ENCODE measurements around the gene SART1. TPM values are rescaled to one million over a fixed set of nuclear protein-coding genes. Genes with fewer than 3 reads are reported as not detected.

SART1 gene
- total RNA-seq, 1 donor from 2014 or later: 64.7 TPM

DNA sequence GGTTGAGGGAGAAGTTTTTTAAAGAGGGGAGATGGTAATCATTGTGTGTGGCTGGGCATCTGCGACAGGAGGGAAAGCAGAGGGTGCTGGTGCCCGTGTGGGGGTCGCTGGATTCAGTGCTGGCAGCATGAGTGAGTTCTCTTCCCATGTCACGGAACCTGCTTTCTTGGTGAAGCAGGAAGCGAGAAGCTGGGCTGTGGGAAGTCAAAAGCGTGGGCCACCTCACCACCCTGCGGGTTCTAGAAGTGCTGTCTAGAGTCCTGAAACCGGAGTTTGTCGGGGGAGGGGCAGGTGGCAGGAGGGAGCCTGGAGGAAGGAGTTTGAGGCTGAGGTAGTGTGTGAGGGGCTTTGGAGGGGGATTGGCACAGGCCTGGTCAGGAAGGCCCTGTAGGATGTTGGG, 14.2 kb downstream of the SART1 start:
- no peak for DNase-seq (ENCODE audit: low read depth, low spot score)
- Mint-ChIP-seq H3K27me3 (ENCODE audit: low read depth) (no peaks in the 10 kb centered on the region), H3K36me3 (ENCODE audit: low read depth) (peaks cover 9% of the 10 kb centered on the region), H3K9me3 (no peaks in the 10 kb centered on the region), H3K27ac (ENCODE audit: unreplicated experiment) (no peak overlapping the region), H3K4me1 (no peaks in the 10 kb centered on the region), H3K4me3 (no peak overlapping the region)
- no peak for TF ChIP-seq CTCF (conservative IDR thresholded peaks at IDR 0.05)

- H3K9me3 Mint-ChIP-seq: no peaks in the 10 kb centered on the region
- H3K4me1 Mint-ChIP-seq: no peaks in the 10 kb centered on the region
- no peak overlapping the region for H3K27ac Mint-ChIP-seq (ENCODE audit: unreplicated experiment)
- H3K27me3 Mint-ChIP-seq (ENCODE audit: low read depth): no peaks in the 10 kb centered on the region
- no peak for DNase-seq (ENCODE audit: low read depth, low spot score)
- no peak overlapping the region for H3K4me3 Mint-ChIP-seq
- H3K36me3 Mint-ChIP-seq (ENCODE audit: low read depth): peaks cover 9% of the 10 kb centered on the region
- no peak for TF ChIP-seq CTCF (conservative IDR thresholded peaks at IDR 0.05)
These were observed 15.0 kb downstream of the SART1 start for GRCh38 chr11:65976216-65977176.

DNA sequence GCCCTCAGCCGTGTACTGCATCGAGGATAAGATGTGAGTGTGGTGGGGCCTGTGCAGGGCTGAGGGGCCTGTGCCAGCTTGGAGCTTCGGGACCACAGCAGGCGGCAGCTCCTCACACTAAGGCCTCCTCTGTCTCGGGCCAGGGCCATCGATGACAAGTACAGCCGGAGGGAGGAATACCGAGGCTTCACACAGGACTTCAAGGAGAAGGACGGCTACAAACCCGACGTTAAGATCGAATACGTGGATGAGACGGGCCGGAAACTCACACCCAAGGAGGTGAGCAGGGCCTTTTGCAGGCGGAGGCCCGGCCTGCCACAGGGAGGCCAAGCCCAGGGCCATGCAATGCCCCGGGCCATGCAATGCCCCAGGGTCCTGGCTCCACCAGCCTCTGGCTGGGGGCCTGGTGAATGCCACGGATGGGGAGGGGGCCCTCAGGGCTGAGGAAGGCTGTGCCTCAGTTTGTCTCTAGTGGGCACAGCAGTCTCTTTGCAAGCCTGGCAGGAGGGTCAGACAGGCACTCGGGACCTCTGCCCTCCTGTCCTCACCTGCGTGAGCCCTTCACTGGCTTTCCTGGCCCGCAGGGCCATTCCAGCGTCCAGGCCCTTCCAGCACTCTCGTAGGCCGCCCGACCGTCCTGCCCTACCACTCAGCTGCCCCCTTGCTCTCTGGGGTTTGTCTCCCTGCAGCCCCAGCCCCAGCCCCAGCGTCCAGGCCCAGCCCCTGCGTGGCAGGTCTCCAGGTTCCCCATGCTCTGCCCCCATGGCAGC, 16.3 kb downstream of the SART1 start:
- Mint-ChIP-seq H3K27ac (ENCODE audit: unreplicated experiment) (no peak overlapping the region), H3K4me3 (no peak overlapping the region), H3K27me3 (ENCODE audit: low read depth) (no peaks in the 10 kb centered on the region), H3K9me3 (no peaks in the 10 kb centered on the region), H3K4me1 (no peaks in the 10 kb centered on the region), H3K36me3 (ENCODE audit: low read depth) (peaks cover 6% of the 10 kb centered on the region)
- DNase-seq (ENCODE audit: low read depth, low spot score): no peak
- no peak for TF ChIP-seq CTCF (conservative IDR thresholded peaks at IDR 0.05)

DNA sequence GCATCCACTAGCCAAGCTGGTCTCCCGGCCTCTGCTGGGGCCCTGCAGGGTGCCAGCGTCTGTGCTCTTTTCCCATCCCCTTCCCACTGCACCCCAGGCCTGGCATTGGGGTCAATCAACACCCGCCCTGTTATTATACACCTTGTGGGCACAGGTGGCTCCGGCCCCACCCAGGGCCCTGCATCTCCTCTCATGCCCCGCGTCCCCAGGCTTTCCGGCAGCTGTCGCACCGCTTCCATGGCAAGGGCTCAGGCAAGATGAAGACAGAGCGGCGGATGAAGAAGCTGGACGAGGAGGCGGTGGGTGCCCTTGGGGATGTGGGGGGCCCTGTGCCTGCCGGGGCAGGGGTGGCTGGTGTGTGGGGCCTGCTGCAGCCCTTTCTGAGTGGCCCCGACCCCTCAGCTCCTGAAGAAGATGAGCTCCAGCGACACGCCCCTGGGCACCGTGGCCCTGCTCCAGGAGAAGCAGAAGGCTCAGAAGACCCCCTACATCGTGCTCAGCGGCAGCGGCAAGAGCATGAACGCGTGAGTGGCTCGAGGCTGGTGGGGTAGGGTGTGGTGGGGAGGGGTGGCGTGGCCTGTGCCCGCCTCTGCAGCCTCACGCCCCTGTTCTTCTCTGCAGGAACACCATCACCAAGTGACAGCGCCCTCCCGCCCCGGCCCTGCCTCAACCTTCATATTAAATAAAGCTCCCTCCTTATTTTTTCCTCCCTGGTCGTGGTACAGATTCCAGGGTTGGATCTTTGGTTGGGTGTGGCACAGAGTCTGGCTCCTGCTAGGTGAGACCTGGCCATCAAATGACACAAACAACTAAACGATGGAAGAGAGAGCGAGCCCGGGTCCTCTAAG, 17.1 kb downstream of the SART1 start:
- Mint-ChIP-seq H3K27ac (ENCODE audit: unreplicated experiment) (no peak overlapping the region), H3K4me3 (no peak overlapping the region), H3K4me1 (no peaks in the 10 kb centered on the region), H3K27me3 (ENCODE audit: low read depth) (no peaks in the 10 kb centered on the region), H3K9me3 (no peaks in the 10 kb centered on the region), H3K36me3 (ENCODE audit: low read depth) (peaks cover 5% of the 10 kb centered on the region)
- DNase-seq (ENCODE audit: low read depth, low spot score): no peak
- TF ChIP-seq CTCF (conservative IDR thresholded peaks at IDR 0.05): no peak

GRCh38 chr11:65979261-65979759, 17.8 kb downstream of the SART1 start:
- Mint-ChIP-seq H3K27ac (ENCODE audit: unreplicated experiment) (no peak overlapping the region), H3K4me3 (no peak overlapping the region), H3K4me1 (no peaks in the 10 kb centered on the region), H3K27me3 (ENCODE audit: low read depth) (no peaks in the 10 kb centered on the region), H3K9me3 (no peaks in the 10 kb centered on the region), H3K36me3 (ENCODE audit: low read depth) (peaks cover 3% of the 10 kb centered on the region)
- DNase-seq (ENCODE audit: low read depth, low spot score): no peak
- TF ChIP-seq CTCF (conservative IDR thresholded peaks at IDR 0.05): no peak

Data from neural crest cell (in vitro differentiated cells).